OCI-LY7 (cell line): ENCODE measurements around the gene FAM32A.

ENCODE experiments used
- EZH2phosphoT487 ChIP-seq: fragments of 200-600 bp; sonication (generic); IDR thresholded peaks from 2 replicates; pipeline ENCODE4 v1.6.1; 2018; ENCODE audit warnings: low read depth, borderline replicate concordance, mild to moderate bottlenecking, mixed run types, antibody characterized with exemption, low read length, moderate library complexity, mixed read lengths
- TF ChIP-seq, protein P1 (sequence below): fragments of 200-600 bp; sonication (generic); conservative IDR thresholded peaks from 2 replicates; pipeline ENCODE4 v1.5.1; 2014; ENCODE audit warnings: mild to moderate bottlenecking, antibody characterized with exemption, low read length, moderate library complexity, mixed read lengths

DNA sequence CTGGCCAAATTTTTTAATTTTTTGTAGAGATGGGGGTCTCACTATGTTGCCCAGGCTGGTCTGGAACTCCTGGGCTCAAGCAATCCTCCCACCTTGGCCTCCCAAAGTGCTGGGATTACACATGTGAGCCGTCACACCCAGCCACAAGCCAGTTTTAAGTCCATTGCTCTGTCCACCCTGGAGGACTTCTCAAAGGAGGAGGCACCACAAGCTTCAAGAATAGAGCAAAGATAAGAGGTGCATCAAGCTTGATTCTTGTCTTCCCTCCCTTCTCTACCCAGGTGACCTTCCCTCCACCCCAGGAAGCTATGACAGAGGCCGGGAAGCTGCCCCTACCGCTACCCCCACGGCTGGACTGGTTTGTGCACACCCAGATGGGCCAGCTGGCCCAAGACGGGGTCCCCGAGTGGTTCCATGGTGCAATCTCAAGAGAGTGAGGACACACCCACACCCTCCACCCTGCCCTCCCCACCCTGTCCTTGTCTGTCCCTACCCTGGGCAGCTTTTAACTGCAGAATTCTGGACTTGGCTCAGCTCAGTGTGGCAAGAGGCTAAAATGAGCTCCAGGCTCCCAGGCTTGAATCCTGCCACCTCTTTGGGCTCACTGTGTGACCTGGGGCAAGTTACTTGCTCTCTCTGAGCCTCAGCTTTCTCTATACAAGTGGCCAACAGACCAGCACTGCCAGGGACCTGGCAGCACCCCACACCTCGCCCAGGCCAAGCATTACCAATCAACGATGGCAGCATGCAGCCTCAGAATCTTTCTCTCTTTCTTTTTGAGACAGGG, 36.6 kb upstream of the FAM32A start:
- TF ChIP-seq, protein P1, sequence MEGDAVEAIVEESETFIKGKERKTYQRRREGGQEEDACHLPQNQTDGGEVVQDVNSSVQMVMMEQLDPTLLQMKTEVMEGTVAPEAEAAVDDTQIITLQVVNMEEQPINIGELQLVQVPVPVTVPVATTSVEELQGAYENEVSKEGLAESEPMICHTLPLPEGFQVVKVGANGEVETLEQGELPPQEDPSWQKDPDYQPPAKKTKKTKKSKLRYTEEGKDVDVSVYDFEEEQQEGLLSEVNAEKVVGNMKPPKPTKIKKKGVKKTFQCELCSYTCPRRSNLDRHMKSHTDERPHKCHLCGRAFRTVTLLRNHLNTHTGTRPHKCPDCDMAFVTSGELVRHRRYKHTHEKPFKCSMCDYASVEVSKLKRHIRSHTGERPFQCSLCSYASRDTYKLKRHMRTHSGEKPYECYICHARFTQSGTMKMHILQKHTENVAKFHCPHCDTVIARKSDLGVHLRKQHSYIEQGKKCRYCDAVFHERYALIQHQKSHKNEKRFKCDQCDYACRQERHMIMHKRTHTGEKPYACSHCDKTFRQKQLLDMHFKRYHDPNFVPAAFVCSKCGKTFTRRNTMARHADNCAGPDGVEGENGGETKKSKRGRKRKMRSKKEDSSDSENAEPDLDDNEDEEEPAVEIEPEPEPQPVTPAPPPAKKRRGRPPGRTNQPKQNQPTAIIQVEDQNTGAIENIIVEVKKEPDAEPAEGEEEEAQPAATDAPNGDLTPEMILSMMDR: no peak
- no peak for TF ChIP-seq EZH2phosphoT487
